ENCODE data around the gene CCR2.

- TF ChIP-seq CTCF (IDR thresholded peaks at IDR 0.05) (no peak), POLR2A (IDR thresholded peaks at IDR 0.05) (no peak)
Observed at GRCh38 chr3:46354984-46355383, 1.1 kb downstream of the CCR2 start.
